M059J (cell line): ENCODE measurements around the gene SNRK. TPM values are rescaled to one million over a fixed set of nuclear protein-coding genes. Genes with fewer than 3 reads are reported as not detected.
"Not testable (repeated sequence)": the region's sequence is repeated elsewhere in the genome, so short reads cannot be mapped to it uniquely, and the experiment has no call there.

Experiments
- DNase-seq: peaks from one replicate; pipeline ENCODE4 v3.0.0-alpha.2; 2012; ENCODE audit warnings: low read depth
- total RNA-seq: library from RNA; depleted of rRNA; stranded (reverse); fragments of >200 nt; shearing (Covaris generic); gene quantifications from 2 replicates; pipeline ENCODE4 v1.2.3, GENCODE V29; 2014

Gene SNRK
- total RNA-seq, 1 experiment from 2014 or later: 13.6 TPM

GRCh38 chr3:43345877-43346276 is 59.5 kb downstream of the SNRK start:
- peak; percentile 61 for DNase-seq

- peak; percentile 5 for DNase-seq
Measured at GRCh38 chr3:43346978-43347749, 60.8 kb downstream of the SNRK start.

- DNase-seq: no peak
Measured at GRCh38 chr3:43347774-43348173, 61.4 kb downstream of the SNRK start.

GRCh38 chr3:43348350-43348749 is 62.0 kb downstream of the SNRK start:
- no peak for DNase-seq

GRCh38 chr3:43348852-43349574 is 62.7 kb downstream of the SNRK start:
- DNase-seq: no peak

GRCh38 chr3:43349716-43350115 is 63.4 kb downstream of the SNRK start:
- no peak for DNase-seq

GRCh38 chr3:43353393-43353792 is 67.1 kb downstream of the SNRK start:
- no peak for DNase-seq

GRCh38 chr3:43353923-43354670 is 67.8 kb downstream of the SNRK start:
- no peak for DNase-seq

GRCh38 chr3:43356033-43356432 is 69.7 kb downstream of the SNRK start:
- not testable (repeated sequence) for DNase-seq

- DNase-seq: no peak
Measured at GRCh38 chr3:43361077-43361476, 74.7 kb downstream of the SNRK start.

- no peak for DNase-seq
Measured at GRCh38 chr3:43362183-43362582, 75.8 kb downstream of the SNRK start.

GRCh38 chr3:43362961-43363360 is 76.6 kb downstream of the SNRK start:
- no peak for DNase-seq

- no peak for DNase-seq
Measured at GRCh38 chr3:43363621-43364266, 77.4 kb downstream of the SNRK start.

- DNase-seq: no peak
Measured at GRCh38 chr3:43364494-43364893, 78.2 kb downstream of the SNRK start.

GRCh38 chr3:43364926-43365325 is 78.6 kb downstream of the SNRK start:
- DNase-seq: no peak

- DNase-seq: no peak
Measured at GRCh38 chr3:43365601-43366305, 79.4 kb downstream of the SNRK start.

- DNase-seq: no peak
Measured at GRCh38 chr3:43366481-43366880, 80.1 kb downstream of the SNRK start.

- no peak for DNase-seq
Measured at GRCh38 chr3:43366885-43367284, 80.5 kb downstream of the SNRK start.

- DNase-seq: no peak
Measured at GRCh38 chr3:43369404-43370292, 83.3 kb downstream of the SNRK start.

- no peak for DNase-seq
Measured at GRCh38 chr3:43370293-43370980, 84.1 kb downstream of the SNRK start.
